Spinal cord (tissue), 10 donors: ENCODE results near the gene GRIK2. TPM values are rescaled to one million over a fixed set of nuclear protein-coding genes. Genes with fewer than 3 reads are reported as not detected.

ENCODE experiments used
- DNase-seq, 6 donors: peaks; one replicate each; pipeline versions ENCODE4 v3.0.0 to v3.0.0-alpha.2; 2013 to 2015; ENCODE audit warnings: low spot score in 6 of 6, low read depth in 4 of 6
- H3K27ac ChIP-seq: one replicate; pipeline ENCODE4 v1.5.1; 2013; ENCODE audit warnings: low read depth, low read length, control low read depth
- H3K27me3 ChIP-seq: one replicate; pipeline ENCODE4 v1.6.1; 2013; ENCODE audit warnings: low read length; ENCODE audit not compliant: control insufficient read depth, insufficient read depth
- H3K36me3 ChIP-seq: one replicate; pipeline ENCODE4 v1.6.1; 2013; ENCODE audit warnings: low read length; ENCODE audit not compliant: control insufficient read depth, insufficient read depth
- H3K4me1 ChIP-seq: one replicate; pipeline ENCODE4 v1.6.1; 2013; ENCODE audit warnings: low read length; ENCODE audit not compliant: control insufficient read depth, insufficient read depth
- H3K4me3 ChIP-seq: one replicate; pipeline ENCODE4 v1.5.1; 2013; ENCODE audit warnings: low read depth, low read length, control low read depth
- H3K9me3 ChIP-seq: one replicate; pipeline ENCODE4 v1.6.1; 2013; ENCODE audit warnings: low read length; ENCODE audit not compliant: control insufficient read depth, insufficient read depth
- WGBS: methylation state at CpG from one replicate; pipeline ENCODE4 v1.1.5; 2013; ENCODE audit warnings: missing lambda C conversion rate; ENCODE audit not compliant: insufficient coverage; 5-methylcytosine and 5-hydroxymethylcytosine counted together
- polyA plus RNA-seq, 2 donors: library from polyadenylated mRNA; unstranded; fragments of 120-200 nt; gene quantifications; one replicate each; pipeline ENCODE4 v1.2.1, GENCODE V29; 2013; ENCODE audit not compliant: insufficient read length in 2 of 2
- total RNA-seq, 2 donors: library from RNA; depleted of rRNA in 1 of 2; stranded (reverse); fragments of 120-200 nt in 1 of 2; fragments of >200 nt in 1 of 2; gene quantifications; one replicate each; pipeline versions ENCODE4 v1.2.3 to v1.2.4, GENCODE V29; 2013 to 2014
- donor health status: healthy.

The GRIK2 gene
- total and polyA plus RNA-seq, 4 donors = 25.3 to 92.4 (median 54.7) TPM

- Histone ChIP-seq H3K27me3 (no peaks in the 10 kb centered on the region), H3K9me3 (no peaks in the 10 kb centered on the region), H3K4me1 (no peaks in the 10 kb centered on the region), H3K27ac (no peak overlapping the region), H3K36me3 (no peaks in the 10 kb centered on the region), H3K4me3 (no peak overlapping the region)
- WGBS = no CpG with 5 or more reads among the region's 2 CpGs
- DNase-seq = no peak
Observed at GRCh38 chr6:101918471-101918870, 525.0 kb downstream of the GRIK2 start.

- no CpG with 5 or more reads among the region's 1 CpG for WGBS
Observed at GRCh38 chr6:101921829-101922450, 528.4 kb downstream of the GRIK2 start.

DNA sequence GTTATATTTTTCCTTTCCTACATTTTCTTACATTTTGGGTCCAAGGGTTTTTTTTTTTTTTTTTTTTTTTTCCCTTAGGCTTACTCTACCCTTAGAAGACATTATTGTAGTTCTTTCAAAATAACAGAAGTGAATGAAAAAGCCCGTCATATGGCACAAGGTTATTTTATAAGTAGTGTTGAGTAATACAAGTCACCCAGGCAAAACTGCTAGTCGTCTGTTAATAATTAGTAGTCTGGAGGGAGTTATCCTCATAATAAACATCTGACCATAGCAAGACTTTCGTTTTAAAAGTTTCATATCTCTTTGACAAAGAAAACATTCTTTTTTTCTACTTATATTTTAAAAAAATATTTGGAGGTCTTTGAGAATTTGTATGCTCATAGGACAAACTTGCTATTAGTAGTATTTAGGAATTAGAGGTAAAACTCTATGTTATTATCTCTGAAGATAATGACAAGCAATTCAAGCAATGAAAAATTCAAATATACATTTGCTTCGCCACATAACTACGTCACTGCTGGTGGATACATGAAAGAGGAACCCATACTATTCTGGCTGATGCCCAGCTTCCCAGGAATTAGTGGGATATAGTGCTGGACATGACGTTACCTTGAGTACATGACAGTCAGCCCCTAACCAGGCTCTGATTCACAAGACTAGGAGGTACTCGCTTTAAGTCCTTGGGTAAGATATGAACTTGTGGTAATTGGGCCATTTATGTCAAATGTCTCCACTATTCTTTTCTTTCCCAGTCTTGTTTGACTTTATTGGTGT lies 532.8 kb downstream of the GRIK2 start:
- Histone ChIP-seq H3K36me3 (no peaks in the 10 kb centered on the region), H3K27me3 (no peaks in the 10 kb centered on the region), H3K4me1 (no peaks in the 10 kb centered on the region), H3K4me3 (no peak overlapping the region), H3K27ac (no peak overlapping the region), H3K9me3 (no peaks in the 10 kb centered on the region)
- WGBS = 100% methylated on average over 1 of the region's 7 CpGs
- no peak for DNase-seq

More at GRCh38 chr6:101921829-101922450, 528.4 kb downstream of the GRIK2 start:
- Histone ChIP-seq H3K27ac (no peak overlapping the region), H3K36me3 (no peaks in the 10 kb centered on the region), H3K4me1 (no peaks in the 10 kb centered on the region), H3K9me3 (no peaks in the 10 kb centered on the region), H3K4me3 (no peak overlapping the region), H3K27me3 (no peaks in the 10 kb centered on the region)
- no peak for DNase-seq

DNA sequence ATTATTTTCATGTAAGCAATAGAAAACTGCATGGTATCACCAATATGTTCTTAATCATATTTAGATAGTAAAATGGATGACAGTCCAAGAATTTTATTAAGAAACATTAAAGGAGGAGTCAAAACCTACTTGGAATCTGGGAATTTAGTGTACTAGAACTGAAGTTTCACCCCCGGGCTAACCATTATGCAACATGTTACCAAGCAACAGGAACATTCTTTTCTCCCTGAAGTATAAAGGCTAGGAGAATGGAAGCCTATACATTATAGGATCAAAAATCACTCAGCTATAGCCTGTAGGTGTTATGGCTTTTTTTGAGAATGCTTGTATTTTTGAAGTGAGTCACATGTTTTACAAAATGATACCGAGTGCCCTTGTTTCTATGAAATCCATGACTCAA lies 538.3 kb downstream of the GRIK2 start:
- WGBS = no CpG with 5 or more reads among the region's 2 CpGs
- no peak overlapping the region for H3K4me3 ChIP-seq
- H3K27me3 ChIP-seq = no peaks in the 10 kb centered on the region
- no peaks in the 10 kb centered on the region for H3K9me3 ChIP-seq
- H3K27ac ChIP-seq = no peak overlapping the region
- no peaks in the 10 kb centered on the region for H3K36me3 ChIP-seq
- H3K4me1 ChIP-seq = no peaks in the 10 kb centered on the region
- DNase-seq = no peak

DNA sequence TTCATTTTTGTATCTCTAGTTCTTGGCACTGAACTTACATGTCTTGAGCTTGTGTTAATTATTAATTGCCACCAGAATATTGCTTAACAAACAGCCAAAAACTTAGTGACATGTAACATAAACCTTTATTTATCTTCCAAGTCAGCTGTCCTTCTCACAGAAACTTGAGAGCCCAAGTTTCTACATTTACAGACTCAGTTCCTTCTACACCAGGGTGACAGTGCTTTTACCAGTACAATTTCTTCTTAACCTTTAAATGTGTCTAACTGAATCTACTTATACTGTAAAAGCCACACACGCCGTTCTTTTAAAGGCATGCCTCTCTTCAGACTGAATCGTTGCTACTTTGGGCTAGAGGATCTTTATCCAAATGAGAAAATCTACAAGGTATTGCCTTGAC lies 539.2 kb downstream of the GRIK2 start:
- Histone ChIP-seq H3K36me3 (no peaks in the 10 kb centered on the region), H3K27ac (no peak overlapping the region), H3K4me3 (no peak overlapping the region), H3K9me3 (no peaks in the 10 kb centered on the region), H3K27me3 (no peaks in the 10 kb centered on the region), H3K4me1 (no peaks in the 10 kb centered on the region)
- DNase-seq = no peak
- 93% methylated on average over 3 of the region's 3 CpGs for WGBS

- no peaks in the 10 kb centered on the region for H3K4me1 ChIP-seq
- no CpG with 5 or more reads among the region's 1 CpG for whole genome bisulfite sequencing
- DNase-seq = no peak
- no peak overlapping the region for H3K27ac ChIP-seq
- no peaks in the 10 kb centered on the region for H3K9me3 ChIP-seq
- no peak overlapping the region for H3K4me3 ChIP-seq
- no peaks in the 10 kb centered on the region for H3K27me3 ChIP-seq
- no peaks in the 10 kb centered on the region for H3K36me3 ChIP-seq
Observed at GRCh38 chr6:101935732-101936131, 542.2 kb downstream of the GRIK2 start.

GRCh38 chr6:101936516-101936915 lies 543.0 kb downstream of the GRIK2 start:
- no peaks in the 10 kb centered on the region for H3K9me3 ChIP-seq
- H3K36me3 ChIP-seq = no peaks in the 10 kb centered on the region
- no CpG with 5 or more reads among the region's 1 CpG for WGBS
- H3K4me1 ChIP-seq = no peaks in the 10 kb centered on the region
- no peaks in the 10 kb centered on the region for H3K27me3 ChIP-seq
- DNase-seq = peak; percentile 22 to 90 (median 25)
- no peak overlapping the region for H3K4me3 ChIP-seq
- no peak overlapping the region for H3K27ac ChIP-seq

DNA sequence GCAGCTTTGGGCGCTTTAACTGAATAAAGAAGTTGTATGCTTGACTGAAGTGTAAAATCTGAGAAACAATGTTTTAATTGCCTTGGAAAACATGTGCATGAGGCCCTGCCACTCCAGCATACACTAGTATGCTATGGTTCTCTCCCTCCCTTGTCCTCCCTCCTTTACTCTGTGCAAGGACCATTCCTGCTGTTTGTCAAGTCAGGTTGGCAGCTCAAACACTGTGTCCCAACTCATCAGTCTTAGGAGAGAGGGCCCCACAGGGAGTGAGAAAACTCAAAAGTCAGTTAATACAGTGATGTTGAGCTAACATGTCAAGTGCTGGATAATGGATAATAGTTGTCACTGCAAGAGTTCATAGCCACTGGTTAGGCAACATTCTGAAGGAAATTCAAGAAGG lies 543.6 kb downstream of the GRIK2 start:
- Histone ChIP-seq H3K36me3 (no peaks in the 10 kb centered on the region), H3K27me3 (no peaks in the 10 kb centered on the region), H3K9me3 (no peaks in the 10 kb centered on the region), H3K27ac (no peak overlapping the region), H3K4me1 (no peaks in the 10 kb centered on the region), H3K4me3 (no peak overlapping the region)
- WGBS = no CpG with 5 or more reads among the region's 1 CpG
- DNase-seq = peak in 2 of 6 donors; percentile 7 to 12

DNA sequence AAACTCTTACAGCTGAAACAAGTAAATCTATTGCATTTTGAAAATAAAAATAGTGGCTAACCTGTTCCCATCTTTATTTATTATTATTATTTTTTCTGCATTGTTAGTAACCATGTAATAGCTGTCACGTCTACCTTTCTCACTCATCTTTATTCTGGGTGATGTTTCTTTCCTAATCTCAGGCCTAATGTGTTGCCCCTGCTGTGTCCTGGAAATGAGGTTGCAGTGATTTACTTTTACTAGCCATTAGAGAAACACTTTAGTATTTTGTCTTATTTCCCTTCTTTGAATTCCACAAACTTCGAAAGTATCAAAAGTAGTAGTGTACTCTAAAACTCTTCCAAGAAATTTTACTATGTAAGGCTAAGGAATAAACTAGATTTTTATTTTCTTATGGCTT lies 546.9 kb downstream of the GRIK2 start:
- no peaks in the 10 kb centered on the region for H3K36me3 ChIP-seq
- H3K27ac ChIP-seq = no peak overlapping the region
- DNase-seq = peak in 1 of 6 donors; percentile 58
- H3K4me1 ChIP-seq = no peaks in the 10 kb centered on the region
- no peak overlapping the region for H3K4me3 ChIP-seq
- WGBS = no CpG with 5 or more reads among the region's 2 CpGs
- peaks cover 3% of the 10 kb centered on the region for H3K9me3 ChIP-seq
- no peaks in the 10 kb centered on the region for H3K27me3 ChIP-seq

GRCh38 chr6:101956961-101957360 lies 563.5 kb downstream of the GRIK2 start:
- H3K4me1 ChIP-seq = no peaks in the 10 kb centered on the region
- no peaks in the 10 kb centered on the region for H3K27me3 ChIP-seq
- no peak for DNase-seq
- H3K9me3 ChIP-seq = no peaks in the 10 kb centered on the region
- H3K36me3 ChIP-seq = no peaks in the 10 kb centered on the region
- H3K27ac ChIP-seq = no peak overlapping the region
- no CpG with 5 or more reads among the region's 2 CpGs for WGBS
- H3K4me3 ChIP-seq = no peak overlapping the region
